Ishikawa (cell line): ENCODE results near the gene SLC24A4.

Experiments
- CEBPB ChIP-seq: IDR thresholded peaks from 2 replicates; pipeline ENCODE4 v1.6.1; 2012
- CREB1 ChIP-seq: IDR thresholded peaks from 2 replicates; pipeline ENCODE4 v1.6.1; 2012; ENCODE audit warnings: low read depth
- EGR1 ChIP-seq: IDR thresholded peaks from 2 replicates; pipeline ENCODE4 v1.6.1; 2012
- EP300 ChIP-seq: IDR thresholded peaks from 2 replicates; pipeline ENCODE4 v1.6.1; 2012; ENCODE audit warnings: borderline replicate concordance
- FOXM1 ChIP-seq: IDR thresholded peaks from 2 replicates; pipeline ENCODE4 v1.6.1; 2012; ENCODE audit warnings: low read depth, borderline replicate concordance
- NFIC ChIP-seq: IDR thresholded peaks from 2 replicates; pipeline ENCODE4 v1.6.1; 2012
- RAD21 ChIP-seq: IDR thresholded peaks from 2 replicates; pipeline ENCODE4 v1.6.1; 2012; ENCODE audit warnings: low read depth
- REST ChIP-seq: IDR thresholded peaks from 2 replicates; pipeline ENCODE4 v1.6.1; 2012; ENCODE audit warnings: low read depth, mild to moderate bottlenecking
- TAF1 ChIP-seq: IDR thresholded peaks from 2 replicates; pipeline ENCODE4 v1.6.1; 2012; ENCODE audit warnings: low read depth, mild to moderate bottlenecking
- TCF12 ChIP-seq: IDR thresholded peaks from 2 replicates; pipeline ENCODE4 v1.6.1; 2012; ENCODE audit warnings: low read depth
- TEAD4 ChIP-seq: IDR thresholded peaks from 2 replicates; pipeline ENCODE4 v1.6.1; 2012
- YY1 ChIP-seq: IDR thresholded peaks from 2 replicates; pipeline ENCODE4 v1.6.1; 2012; ENCODE audit warnings: low read depth
- ZBTB7A ChIP-seq: IDR thresholded peaks from 2 replicates; pipeline ENCODE4 v1.6.1; 2012; ENCODE audit warnings: low read depth
- TF ChIP-seq, protein P1 (sequence below): IDR thresholded peaks from 2 replicates; pipeline ENCODE4 v1.6.1; 2012
- TF ChIP-seq, protein P2 (sequence below): IDR thresholded peaks from 2 replicates; pipeline ENCODE4 v1.6.1; 2012

The SLC24A4 gene

GRCh38 chr14:92490239-92490959 is 167.4 kb downstream of the SLC24A4 start:
- TF ChIP-seq EP300 (no peak), CREB1 (no peak), CEBPB (no peak), REST (no peak), TAF1 (no peak), FOXM1 (no peak), NFIC (no peak), TCF12 (no peak), RAD21 (no peak), TEAD4 (no peak)
- TF ChIP-seq, protein P1, sequence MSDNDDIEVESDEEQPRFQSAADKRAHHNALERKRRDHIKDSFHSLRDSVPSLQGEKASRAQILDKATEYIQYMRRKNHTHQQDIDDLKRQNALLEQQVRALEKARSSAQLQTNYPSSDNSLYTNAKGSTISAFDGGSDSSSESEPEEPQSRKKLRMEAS, result no peak
- TF ChIP-seq, protein P2, sequence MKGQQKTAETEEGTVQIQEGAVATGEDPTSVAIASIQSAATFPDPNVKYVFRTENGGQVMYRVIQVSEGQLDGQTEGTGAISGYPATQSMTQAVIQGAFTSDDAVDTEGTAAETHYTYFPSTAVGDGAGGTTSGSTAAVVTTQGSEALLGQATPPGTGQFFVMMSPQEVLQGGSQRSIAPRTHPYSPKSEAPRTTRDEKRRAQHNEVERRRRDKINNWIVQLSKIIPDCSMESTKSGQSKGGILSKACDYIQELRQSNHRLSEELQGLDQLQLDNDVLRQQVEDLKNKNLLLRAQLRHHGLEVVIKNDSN, result no peak

GRCh38 chr14:92491782-92492181 is 168.8 kb downstream of the SLC24A4 start:
- TF ChIP-seq EP300 (no peak), CREB1 (no peak), TEAD4 (no peak), REST (no peak), TAF1 (no peak), ZBTB7A (no peak), YY1 (no peak), NFIC (no peak), FOXM1 (no peak)
- TF ChIP-seq, protein P1, result no peak

DNA sequence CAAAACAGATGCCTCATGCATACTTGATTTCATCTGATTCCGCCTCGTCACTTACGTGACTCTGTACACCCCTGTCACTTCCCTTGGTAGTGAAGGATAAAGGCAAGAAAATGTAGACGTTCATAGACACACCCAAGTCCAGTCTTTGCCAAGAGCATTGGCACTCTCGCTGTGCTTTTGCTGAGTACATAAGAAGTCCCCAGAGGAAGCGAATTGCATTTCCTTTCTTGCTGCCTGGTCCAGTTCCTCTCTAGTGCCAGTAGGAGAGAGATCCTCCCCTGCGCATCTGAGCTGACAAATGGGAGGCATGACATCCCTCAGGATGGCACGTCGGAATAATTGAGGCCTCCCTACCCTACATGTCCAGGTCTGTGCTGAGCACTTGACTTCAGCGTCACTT is 169.3 kb downstream of the SLC24A4 start:
- TF ChIP-seq TCF12 (no peak), REST (no peak), TAF1 (no peak), EGR1 (no peak), FOXM1 (no peak), ZBTB7A (no peak), RAD21 (no peak), NFIC (no peak), CEBPB (no peak), EP300 (no peak), TEAD4 (no peak), CREB1 (no peak), YY1 (no peak)
- TF ChIP-seq, protein P1, result no peak
- TF ChIP-seq, protein P2, result no peak

DNA sequence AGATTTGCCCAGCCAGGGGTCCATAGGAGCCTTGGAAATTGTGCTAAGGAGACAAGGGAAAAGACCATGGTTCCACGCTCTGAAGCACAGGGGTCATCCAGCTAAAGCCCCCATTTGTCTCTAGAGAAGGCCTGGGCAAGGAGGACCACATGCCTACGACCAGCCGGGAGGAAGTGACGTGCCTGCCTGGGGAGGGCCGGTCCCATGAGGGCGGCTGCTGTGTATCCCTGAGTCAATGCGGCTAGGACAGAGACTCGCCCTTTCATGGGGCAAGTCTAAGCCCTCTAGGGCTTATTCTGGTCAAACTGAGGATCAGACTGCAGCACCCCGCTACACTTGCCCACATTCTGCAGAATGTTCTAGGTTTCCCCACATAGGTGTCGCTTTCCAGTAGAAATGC is 170.1 kb downstream of the SLC24A4 start:
- no peak for TF ChIP-seq NFIC
- TF ChIP-seq RAD21, result no peak
- no peak for TF ChIP-seq TCF12
- no peak for TF ChIP-seq YY1
- no peak for TF ChIP-seq TAF1
- no peak for TF ChIP-seq EGR1
- TF ChIP-seq TEAD4, result no peak
- TF ChIP-seq, protein P1, result no peak
- no peak for TF ChIP-seq FOXM1
- TF ChIP-seq REST, result no peak
- TF ChIP-seq EP300, result no peak
- no peak for TF ChIP-seq CREB1
- no peak for TF ChIP-seq CEBPB
